ENCODE results near the gene IL4R. TPM values are rescaled to one million over a fixed set of nuclear protein-coding genes. Genes with fewer than 3 reads are reported as not detected.

Gene IL4R
- total RNA-seq, 1 donor from 2014 or later = 64.1 TPM

GRCh38 chr16:27347930-27348685, 34.3 kb downstream of the IL4R start:
- Histone ChIP-seq H3K27ac (no peak overlapping the region), H3K36me3 (peaks cover 0 to 85% of the 10 kb centered on the region in 2 donors), H3K4me3 (no peak overlapping the region), H3K9me3 (no peaks in the 10 kb centered on the region), H3K27me3 (no peaks in the 10 kb centered on the region), H3K4me1 (no peaks in the 10 kb centered on the region)
- intact Hi-C loops (cut with DNase I) = no loop called here
- no peak for DNase-seq (ENCODE audit: extremely low spot score in 2 of 2)
- TF ChIP-seq POLR2A (IDR thresholded peaks at IDR 0.05) (no peak), CTCF (IDR thresholded peaks at IDR 0.05) (no peak)

- intact Hi-C loops (cut with DNase I) = no loop called here
- H3K27ac ChIP-seq = no peak overlapping the region
- TF ChIP-seq POLR2AphosphoS5 (IDR thresholded peaks at IDR 0.05; ENCODE audit: insufficient read depth in 1 of 2, low read depth in 1 of 2) (no peak), POLR2A (IDR thresholded peaks at IDR 0.05) (no peak)
Observed at GRCh38 chr16:27349276-27349675, 35.5 kb downstream of the IL4R start.

GRCh38 chr16:27350006-27350405, 36.2 kb downstream of the IL4R start:
- no peak overlapping the region for H3K27ac ChIP-seq
- H3K4me1 ChIP-seq = no peaks in the 10 kb centered on the region
- intact Hi-C loops (cut with DNase I) = no loop called here
- DNase-seq (ENCODE audit: extremely low spot score in 2 of 2) = no peak
- TF ChIP-seq POLR2A (IDR thresholded peaks at IDR 0.05) (no peak), POLR2AphosphoS5 (IDR thresholded peaks at IDR 0.05; ENCODE audit: insufficient read depth in 1 of 2, low read depth in 1 of 2) (no peak), CTCF (IDR thresholded peaks at IDR 0.05) (no peak)
- H3K4me3 ChIP-seq = no peak overlapping the region
- H3K36me3 ChIP-seq = peaks cover 0 to 89% of the 10 kb centered on the region in 2 donors
- no peaks in the 10 kb centered on the region for H3K9me3 ChIP-seq
- no peaks in the 10 kb centered on the region for H3K27me3 ChIP-seq

More at GRCh38 chr16:27349276-27349675, 35.5 kb downstream of the IL4R start:
- DNase-seq (ENCODE audit: extremely low spot score in 2 of 2) = no peak
- Histone ChIP-seq H3K4me3 (no peak overlapping the region), H3K27me3 (no peaks in the 10 kb centered on the region), H3K9me3 (no peaks in the 10 kb centered on the region), H3K36me3 (peaks cover 0 to 91% of the 10 kb centered on the region in 2 donors), H3K4me1 (no peaks in the 10 kb centered on the region)

- H3K4me1 ChIP-seq = no peaks in the 10 kb centered on the region
- peaks cover 0 to 87% of the 10 kb centered on the region in 2 donors for H3K36me3 ChIP-seq
- H3K27me3 ChIP-seq = no peaks in the 10 kb centered on the region
- H3K27ac ChIP-seq = no peak overlapping the region
- no peak overlapping the region for H3K4me3 ChIP-seq
- intact Hi-C loops (cut with DNase I) = no loop called here
- TF ChIP-seq POLR2AphosphoS5 (IDR thresholded peaks at IDR 0.05; ENCODE audit: insufficient read depth in 1 of 2, low read depth in 1 of 2) = no peak
- TF ChIP-seq POLR2A (IDR thresholded peaks at IDR 0.05) = no peak
- TF ChIP-seq CTCF (IDR thresholded peaks at IDR 0.05) = no peak
- no peak for DNase-seq (ENCODE audit: extremely low spot score in 2 of 2)
- H3K9me3 ChIP-seq = no peaks in the 10 kb centered on the region
Observed at GRCh38 chr16:27351989-27352388, 38.2 kb downstream of the IL4R start.

GRCh38 chr16:27353853-27354252, 40.1 kb downstream of the IL4R start:
- H3K4me1 ChIP-seq = no peaks in the 10 kb centered on the region
- no peaks in the 10 kb centered on the region for H3K27me3 ChIP-seq
- DNase-seq (ENCODE audit: extremely low spot score in 2 of 2) = no peak
- no peaks in the 10 kb centered on the region for H3K9me3 ChIP-seq
- intact Hi-C loops (cut with DNase I) = no loop called here
- H3K4me3 ChIP-seq = no peak overlapping the region
- no peak for TF ChIP-seq CTCF (IDR thresholded peaks at IDR 0.05)
- TF ChIP-seq POLR2A (IDR thresholded peaks at IDR 0.05) = no peak
- no peak for TF ChIP-seq POLR2AphosphoS5 (IDR thresholded peaks at IDR 0.05; ENCODE audit: insufficient read depth in 1 of 2, low read depth in 1 of 2)
- no peak overlapping the region for H3K27ac ChIP-seq
- H3K36me3 ChIP-seq = peaks cover 0 to 76% of the 10 kb centered on the region in 2 donors
